ENCODE measurements around the gene PIMREG. TPM values are rescaled to one million over a fixed set of nuclear protein-coding genes. Genes with fewer than 3 reads are reported as not detected.

The PIMREG gene
- total RNA-seq, 4 donors from 2014 or later = 0.31 to 0.59 TPM; not detected in 2

DNA sequence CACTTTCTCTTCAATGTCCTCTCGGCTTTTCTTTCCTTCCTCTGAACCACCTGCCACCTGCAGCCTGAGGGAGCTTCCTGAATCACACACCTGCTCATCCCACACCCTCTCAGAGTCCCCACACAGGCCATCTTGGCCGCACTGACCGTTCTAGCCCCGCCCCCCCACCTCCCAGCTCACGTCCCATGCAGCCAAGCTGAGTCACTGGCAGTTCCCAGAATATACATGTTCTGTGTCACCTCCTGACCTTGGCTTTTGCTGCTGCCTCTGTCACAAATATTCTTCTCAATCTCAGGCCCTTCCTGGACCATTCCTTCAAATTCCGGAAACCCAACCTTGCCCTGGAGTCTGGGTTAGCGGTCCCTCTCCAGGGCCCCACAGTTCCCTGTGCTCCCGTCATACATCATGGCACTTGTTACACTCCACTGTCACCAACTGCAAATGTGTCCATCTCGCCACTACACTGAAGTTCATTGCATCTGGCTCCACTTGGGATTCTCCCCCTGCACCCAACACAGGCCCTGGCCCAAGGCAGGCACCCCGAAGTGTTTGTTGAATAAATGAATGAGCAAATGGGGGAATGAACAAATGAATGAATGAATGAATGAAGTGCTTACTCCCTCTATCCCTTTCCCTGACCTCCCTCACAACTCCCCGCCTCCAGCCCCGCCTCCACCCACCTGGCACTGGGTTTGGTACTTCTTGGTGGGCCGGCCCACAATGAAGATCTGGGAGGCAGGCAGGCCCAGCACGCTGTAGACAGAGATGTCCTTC lies 12.8 kb downstream of the PIMREG start:
- H3K4me1 ChIP-seq = peaks cover 0 to 31% (median 0%) of the 10 kb centered on the region in 3 donors
- H3K4me3 ChIP-seq = no peak overlapping the region
- ATAC-seq = peak; percentile 35
- 48 to 78% methylated on average over 8 to 11 of the region's 14 CpGs for WGBS, 2 donors (ENCODE audit: low coverage in 1 of 2)
- peaks cover 5% of the 10 kb centered on the region for H3K27me3 ChIP-seq
- no peak for TF ChIP-seq EP300 (IDR thresholded peaks at IDR 0.05)
- peak; percentile 43 for TF ChIP-seq POLR2AphosphoS5 (IDR thresholded peaks at IDR 0.05)
- TF ChIP-seq, protein P1, sequence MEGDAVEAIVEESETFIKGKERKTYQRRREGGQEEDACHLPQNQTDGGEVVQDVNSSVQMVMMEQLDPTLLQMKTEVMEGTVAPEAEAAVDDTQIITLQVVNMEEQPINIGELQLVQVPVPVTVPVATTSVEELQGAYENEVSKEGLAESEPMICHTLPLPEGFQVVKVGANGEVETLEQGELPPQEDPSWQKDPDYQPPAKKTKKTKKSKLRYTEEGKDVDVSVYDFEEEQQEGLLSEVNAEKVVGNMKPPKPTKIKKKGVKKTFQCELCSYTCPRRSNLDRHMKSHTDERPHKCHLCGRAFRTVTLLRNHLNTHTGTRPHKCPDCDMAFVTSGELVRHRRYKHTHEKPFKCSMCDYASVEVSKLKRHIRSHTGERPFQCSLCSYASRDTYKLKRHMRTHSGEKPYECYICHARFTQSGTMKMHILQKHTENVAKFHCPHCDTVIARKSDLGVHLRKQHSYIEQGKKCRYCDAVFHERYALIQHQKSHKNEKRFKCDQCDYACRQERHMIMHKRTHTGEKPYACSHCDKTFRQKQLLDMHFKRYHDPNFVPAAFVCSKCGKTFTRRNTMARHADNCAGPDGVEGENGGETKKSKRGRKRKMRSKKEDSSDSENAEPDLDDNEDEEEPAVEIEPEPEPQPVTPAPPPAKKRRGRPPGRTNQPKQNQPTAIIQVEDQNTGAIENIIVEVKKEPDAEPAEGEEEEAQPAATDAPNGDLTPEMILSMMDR (IDR thresholded peaks at IDR 0.05) = no peak
- no peak for TF ChIP-seq POLR2A (IDR thresholded peaks at IDR 0.05)
- no peaks in the 10 kb centered on the region for H3K9me3 ChIP-seq
- peaks cover 0 to 45% of the 10 kb centered on the region in 2 donors for H3K36me3 ChIP-seq
- H3K27ac ChIP-seq = no peak overlapping the region

DNA sequence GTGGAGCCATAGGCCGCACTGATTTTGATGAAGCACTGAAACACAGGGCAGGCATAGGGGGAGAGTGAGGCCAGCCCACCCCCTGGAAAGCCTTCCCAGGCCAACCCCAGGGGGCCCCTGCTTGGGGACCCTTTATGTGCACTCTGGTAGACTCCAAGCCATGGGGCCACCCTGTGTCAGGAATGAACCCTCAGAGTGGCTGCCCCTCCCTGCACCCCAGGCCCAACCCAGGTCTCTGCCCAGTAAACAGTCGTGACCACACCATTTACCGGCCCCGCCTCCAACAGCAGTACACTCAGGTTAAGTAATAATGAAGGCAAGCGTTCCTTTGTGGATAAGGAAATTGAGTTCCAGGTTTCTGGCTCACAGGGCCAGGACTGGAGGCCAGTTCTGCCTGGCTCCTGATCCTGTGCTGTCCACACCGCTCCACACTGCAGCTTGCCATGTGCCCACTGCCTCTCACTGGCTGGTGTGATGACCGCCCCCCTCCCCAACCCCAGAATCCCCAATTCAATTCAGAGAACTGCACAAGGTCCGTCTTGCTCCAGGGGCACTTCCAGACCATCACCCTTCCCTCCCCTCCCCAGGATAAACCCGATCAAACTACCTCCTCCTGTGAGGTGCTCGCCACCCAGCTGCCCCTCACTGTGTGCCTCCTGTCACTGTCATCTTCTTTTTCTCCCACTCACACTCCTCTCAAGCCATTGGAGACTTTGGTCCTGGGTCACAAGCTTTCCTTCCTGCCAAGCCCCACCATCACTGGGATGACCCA lies 13.6 kb downstream of the PIMREG start:
- H3K27me3 ChIP-seq = peaks cover 5% of the 10 kb centered on the region
- H3K27ac ChIP-seq = no peak overlapping the region
- no peak for ATAC-seq
- peaks cover 0 to 31% (median 0%) of the 10 kb centered on the region in 3 donors for H3K4me1 ChIP-seq
- 80% methylated on average over 3 of the region's 10 CpGs; no CpG with 5 or more reads in 1 of the 2 donors for WGBS, 2 donors (ENCODE audit: low coverage in 1 of 2)
- H3K9me3 ChIP-seq = no peaks in the 10 kb centered on the region
- H3K36me3 ChIP-seq = peaks cover 0 to 53% of the 10 kb centered on the region in 2 donors
- H3K4me3 ChIP-seq = no peak overlapping the region
- TF ChIP-seq EP300 (IDR thresholded peaks at IDR 0.05) (no peak), POLR2AphosphoS5 (IDR thresholded peaks at IDR 0.05) (no peak), POLR2A (IDR thresholded peaks at IDR 0.05) (no peak)
- TF ChIP-seq, protein P1 (IDR thresholded peaks at IDR 0.05) = no peak

DNA sequence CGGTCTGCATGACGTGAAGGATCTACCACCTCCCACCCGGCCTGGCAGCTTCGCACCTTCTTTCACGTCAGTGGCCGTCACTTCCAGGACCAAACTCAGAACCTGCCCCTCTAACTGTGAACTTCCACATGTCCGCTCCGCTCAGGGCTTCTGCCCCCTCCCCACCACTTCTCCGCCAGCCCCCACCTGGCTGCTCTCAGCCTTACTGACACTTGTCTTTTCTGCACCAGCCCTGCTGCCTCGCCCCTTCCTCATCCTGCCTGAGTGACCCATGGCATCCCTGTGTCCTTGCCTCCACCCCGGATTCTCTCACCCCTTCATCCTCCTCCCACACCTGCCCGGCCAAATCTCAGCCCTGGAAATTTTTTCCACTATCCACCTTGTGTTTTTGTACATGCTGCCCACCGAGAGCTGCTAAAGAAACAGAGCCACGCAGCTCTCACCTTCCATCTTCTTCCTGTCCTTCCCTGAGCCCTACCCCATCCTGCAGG lies 14.2 kb downstream of the PIMREG start:
- Histone ChIP-seq H3K9me3 (no peaks in the 10 kb centered on the region), H3K27ac (no peak overlapping the region), H3K4me3 (no peak overlapping the region), H3K27me3 (peaks cover 5% of the 10 kb centered on the region), H3K36me3 (peaks cover 0 to 57% of the 10 kb centered on the region in 2 donors), H3K4me1 (peaks cover 0 to 31% (median 0%) of the 10 kb centered on the region in 3 donors)
- TF ChIP-seq, protein P1 (IDR thresholded peaks at IDR 0.05) = no peak
- TF ChIP-seq POLR2AphosphoS5 (IDR thresholded peaks at IDR 0.05) (no peak), EP300 (IDR thresholded peaks at IDR 0.05) (no peak), POLR2A (IDR thresholded peaks at IDR 0.05) (no peak)
- WGBS, 2 donors (ENCODE audit: low coverage in 1 of 2) = 74 to 81% methylated on average over 11 to 14 of the region's 14 CpGs
- no peak for ATAC-seq

DNA sequence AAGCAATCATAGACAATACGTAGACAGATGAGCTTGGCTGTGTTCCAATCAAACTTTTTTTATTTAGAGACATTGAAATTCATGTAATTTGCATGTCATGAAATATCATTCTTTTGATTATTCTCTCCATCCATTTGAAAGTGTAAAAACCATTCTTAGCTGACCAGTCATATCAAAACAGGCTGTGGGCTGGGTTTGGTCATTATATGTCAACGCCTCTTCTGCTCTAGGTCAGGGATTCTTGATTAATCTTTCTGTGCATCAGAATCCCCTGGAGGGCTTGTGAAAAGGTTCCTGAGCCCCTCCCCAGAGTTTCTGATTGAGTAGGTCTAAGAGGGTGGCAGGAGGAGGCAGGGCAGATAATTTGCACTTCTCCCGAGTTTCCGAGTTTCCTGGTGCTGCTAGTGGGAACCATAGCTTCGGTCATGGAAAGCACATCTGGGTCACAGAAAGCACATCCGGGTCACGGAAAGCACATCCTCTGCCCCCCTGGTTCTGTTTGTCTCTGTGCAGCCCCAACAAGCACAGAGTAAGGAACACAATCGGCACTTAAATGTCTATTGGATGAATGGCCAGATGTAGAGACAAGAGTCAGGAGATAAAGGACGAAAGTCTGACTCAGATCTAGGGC lies 16.4 kb downstream of the PIMREG start:
- Histone ChIP-seq H3K27me3 (no peaks in the 10 kb centered on the region), H3K36me3 (peaks cover 0 to 59% of the 10 kb centered on the region in 2 donors), H3K4me1 (peaks cover 0 to 20% (median 0%) of the 10 kb centered on the region in 3 donors), H3K27ac (no peak overlapping the region), H3K4me3 (no peak overlapping the region), H3K9me3 (no peaks in the 10 kb centered on the region)
- no peak for ATAC-seq
- no peak for TF ChIP-seq POLR2A (IDR thresholded peaks at IDR 0.05)
- TF ChIP-seq EP300 (IDR thresholded peaks at IDR 0.05) = no peak
- 59 to 73% methylated on average over 2 to 3 of the region's 9 CpGs for WGBS, 2 donors (ENCODE audit: low coverage in 1 of 2)

DNA sequence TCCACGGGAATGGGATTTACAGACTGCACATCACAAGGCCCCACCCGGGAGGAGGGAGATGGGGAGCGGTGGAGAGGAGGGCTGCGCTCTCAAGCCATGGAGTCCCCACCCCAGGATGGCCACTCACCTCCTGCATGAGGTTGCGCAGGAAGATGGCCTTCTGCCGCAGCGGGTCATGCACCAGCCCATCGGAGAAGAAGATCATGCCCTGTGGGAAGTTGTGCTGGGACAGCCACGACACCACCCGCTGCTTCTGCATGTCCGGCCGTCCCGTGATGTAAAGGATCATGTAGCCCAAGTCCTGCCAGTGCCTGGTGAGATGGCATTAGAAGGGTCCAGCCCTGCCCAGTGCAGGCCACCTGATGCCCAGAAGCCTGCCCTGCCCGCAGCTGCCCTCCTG lies 17.0 kb downstream of the PIMREG start:
- Histone ChIP-seq H3K4me1 (peaks cover 0 to 20% (median 0%) of the 10 kb centered on the region in 3 donors), H3K9me3 (no peaks in the 10 kb centered on the region), H3K4me3 (no peak overlapping the region), H3K36me3 (peaks cover 0 to 65% of the 10 kb centered on the region in 2 donors), H3K27ac (no peak overlapping the region), H3K27me3 (no peaks in the 10 kb centered on the region)
- 50% methylated on average over 2 of the region's 14 CpGs; no CpG with 5 or more reads in 1 of the 2 donors for WGBS, 2 donors (ENCODE audit: low coverage in 1 of 2)
- TF ChIP-seq, protein P1 (IDR thresholded peaks at IDR 0.05) = no peak
- TF ChIP-seq POLR2AphosphoS5 (IDR thresholded peaks at IDR 0.05) (no peak), POLR2A (IDR thresholded peaks at IDR 0.05) (no peak), EP300 (IDR thresholded peaks at IDR 0.05) (no peak)
- ATAC-seq = no peak
